Calu3 (cell line): ENCODE measurements around the gene GGTA1. TPM values are rescaled to one million over a fixed set of nuclear protein-coding genes. Genes with fewer than 3 reads are reported as not detected.

Source experiments
- Bru-seq: library from RNA; stranded (reverse); fragments of 400-500 nt; gene quantifications from one replicate; lab custom pipeline; 2021; lab: Mats Ljungman, UMichigan
- BruChase-seq, 2 experiments: library from RNA; stranded (reverse); fragments of 400-500 nt; gene quantifications; one replicate each; lab custom pipeline; 2021; lab: Mats Ljungman, UMichigan
- BruUV-seq: library from RNA; stranded (reverse); fragments of 400-500 nt; replicated peaks from 2 replicates; lab custom pipeline; 2021; lab: Mats Ljungman, UMichigan
- CTCF ChIA-PET: fragments of 300-600 bp; sonication (Branson Sonifier 250); formaldehyde crosslinking; loops from one replicate; lab custom pipeline; 2022; ENCODE audit warnings: antibody characterized with exemption; lab: Charles Lee
- DNase-seq: peaks from one replicate; pipeline ENCODE4 v3.0.0; 2022
- H3K27ac Mint-ChIP-seq: one replicate; pipeline ENCODE4 v1.8.0; 2022; ENCODE audit warnings: mixed read lengths; ENCODE audit not compliant: unreplicated experiment
- H3K27me3 Mint-ChIP-seq: one replicate; pipeline ENCODE4 v1.8.0; 2022; ENCODE audit warnings: mixed read lengths; ENCODE audit not compliant: unreplicated experiment
- H3K36me3 Mint-ChIP-seq: one replicate; pipeline ENCODE4 v1.8.0; 2022; ENCODE audit warnings: mild to moderate bottlenecking, moderate library complexity, mixed read lengths; ENCODE audit not compliant: insufficient read depth, unreplicated experiment
- H3K4me1 Mint-ChIP-seq: one replicate; pipeline ENCODE4 v1.8.0; 2022; ENCODE audit warnings: mild to moderate bottlenecking, low read depth, mixed read lengths; ENCODE audit not compliant: unreplicated experiment
- H3K4me3 Mint-ChIP-seq: one replicate; pipeline ENCODE4 v1.8.0; 2022; ENCODE audit warnings: mild to moderate bottlenecking, low read depth, moderate library complexity, mixed read lengths; ENCODE audit not compliant: unreplicated experiment
- H3K9me3 Mint-ChIP-seq: one replicate; pipeline ENCODE4 v1.8.0; 2022; ENCODE audit warnings: low read depth, mixed read lengths; ENCODE audit not compliant: unreplicated experiment
- CTCF ChIP-seq: fragments of 200-600 bp; IDR thresholded peaks from one replicate; pipeline ENCODE4 v1.8.0; 2022; ENCODE audit warnings: antibody characterized with exemption; ENCODE audit not compliant: unreplicated experiment
- intact Hi-C: fragments of 100-400 bp; cut with micrococcal nuclease; formaldehyde crosslinking; loops from one replicate; pipeline ENCODE4 v1.10.0; 2022; ENCODE audit not compliant: unreplicated experiment
- long read RNA-seq: library from polyadenylated mRNA; stranded (forward); transcript quantifications from one replicate; pipeline ENCODE4 v2.0.0, GENCODE V29; 2022
- total RNA-seq: library from RNA; stranded (reverse); gene quantifications from 2 replicates; pipeline ENCODE4 v1.2.3, GENCODE V29; 2022

Gene GGTA1
- total RNA-seq, result not detected in 2 replicates
- percentile 2 among the genes with signal in this experiment for Bru-seq, nascent RNA
- BruChase-seq, experiment 1, labeled RNA remaining after a 6-hour chase, result not detected
- BruChase-seq, experiment 2, labeled RNA remaining after a 2-hour chase, result not detected
- long read RNA-seq, result 0 reads

DNA sequence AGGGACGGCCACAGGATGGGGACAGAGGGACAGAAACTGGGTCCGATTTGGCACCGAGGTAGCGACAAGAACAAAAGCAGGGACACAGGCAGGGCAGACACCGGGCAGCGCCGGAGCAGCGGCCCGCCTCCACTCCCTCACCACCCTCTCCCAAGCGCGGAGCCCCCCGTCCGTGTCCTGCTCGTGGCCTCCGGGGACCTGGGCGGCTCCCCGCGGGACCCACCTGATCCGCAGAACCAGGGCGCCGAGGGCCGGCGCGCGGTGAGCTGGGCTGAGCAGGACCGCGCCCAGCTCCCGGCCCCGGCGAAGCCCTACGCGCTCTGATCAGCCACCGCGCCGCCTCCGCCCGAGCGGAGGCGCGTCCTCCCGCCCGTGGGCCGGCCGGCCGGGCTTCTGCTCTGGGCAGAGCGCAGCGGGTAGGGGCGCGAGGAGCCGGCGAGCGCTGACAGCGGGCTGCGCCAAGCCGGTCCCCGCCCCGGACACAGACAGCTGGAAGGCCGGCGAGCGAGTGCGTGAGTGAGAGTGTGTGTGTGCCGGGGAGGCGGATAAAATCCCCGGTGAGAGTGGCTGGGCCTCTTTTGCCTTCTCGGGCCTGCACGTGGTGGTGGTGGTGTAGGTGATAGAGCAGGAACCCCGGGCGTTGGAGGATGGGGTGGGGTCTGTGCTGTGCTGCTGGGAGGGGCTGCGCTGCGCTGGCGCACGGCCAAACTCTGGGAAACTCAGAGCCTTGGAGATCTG, at the start of gene GGTA1:
Gene GGTA1, minus strand, starts transcription at position 418 of the 738 bp plus-strand sequence. CDS start 31,922 bp downstream, outside the sequence.
- intact Hi-C loops, result no loop called here

GRCh38 chr9:121548666-121549065, 49.0 kb upstream of the GGTA1 start:
- H3K27me3 Mint-ChIP-seq, result no peaks in the 10 kb centered on the region
- peaks cover 9% of the 10 kb centered on the region for H3K4me1 Mint-ChIP-seq
- no peaks in the 10 kb centered on the region for H3K9me3 Mint-ChIP-seq
- no peak overlapping the region for H3K27ac Mint-ChIP-seq
- no peaks in the 10 kb centered on the region for H3K36me3 Mint-ChIP-seq
- DNase-seq, result no peak
- CTCF ChIA-PET, result no interaction called here
- H3K4me3 Mint-ChIP-seq, result no peak overlapping the region
- TF ChIP-seq CTCF, result no peak
- intact Hi-C loops, result loop anchor here (10.0 kb wide), 3 partner anchors 446 to 806 kb away; partner anchors contain the start of gene TTLL11
- no TSS peak for BruUV-seq

More for the DNA sequence above, at the start of gene GGTA1:
- H3K9me3 Mint-ChIP-seq, result no peaks in the 10 kb centered on the region
- peaks cover 17% of the 10 kb centered on the region for H3K4me1 Mint-ChIP-seq
- CTCF ChIA-PET, result interaction anchor here (0.6 to 0.7 kb wide), 2 partner anchors 74 to 105 kb away, joined by 3 read pairs; no protein-coding TSS in a partner anchor
- peak within 1 kb of the TSS; percentile 57 for H3K4me3 Mint-ChIP-seq
- no TSS peak for BruUV-seq
- no peak within 1 kb of the TSS for H3K27ac Mint-ChIP-seq
- peak; percentile 14 for DNase-seq
- peaks cover 71% of the 10 kb centered on the region for H3K27me3 Mint-ChIP-seq
- H3K36me3 Mint-ChIP-seq, result no peaks in the 10 kb centered on the region
- TF ChIP-seq CTCF, result no peak

GRCh38 chr9:121545875-121546423, 46.3 kb upstream of the GGTA1 start:
- Mint-ChIP-seq H3K27ac (no peak overlapping the region), H3K9me3 (no peaks in the 10 kb centered on the region), H3K36me3 (no peaks in the 10 kb centered on the region), H3K4me1 (peaks cover 3% of the 10 kb centered on the region), H3K27me3 (peaks cover 15% of the 10 kb centered on the region), H3K4me3 (no peak overlapping the region)
- intact Hi-C loops, result loop anchor here (10.0 kb wide), 3 partner anchors 449 to 809 kb away; partner anchors contain the start of gene TTLL11
- BruUV-seq, result no TSS peak
- CTCF ChIA-PET, result interaction anchor here (0.8 to 1.4 kb wide), 9 partner anchors 10 to 459 kb away, joined by 3 to 10 read pairs (median 3); no protein-coding TSS in a partner anchor
- DNase-seq, result peak; percentile 92
- TF ChIP-seq CTCF, result peak; percentile 76

- intact Hi-C loops, result loop anchor here (10.0 kb wide), 3 partner anchors 449 to 809 kb away; partner anchors contain the start of gene TTLL11
- no peaks in the 10 kb centered on the region for H3K9me3 Mint-ChIP-seq
- no peak overlapping the region for H3K27ac Mint-ChIP-seq
- no peaks in the 10 kb centered on the region for H3K4me1 Mint-ChIP-seq
- DNase-seq, result no peak
- CTCF ChIA-PET, result interaction anchor here (0.7 to 1.4 kb wide), 10 partner anchors 11 to 580 kb away, joined by 3 to 10 read pairs (median 4); no protein-coding TSS in a partner anchor
- H3K36me3 Mint-ChIP-seq, result no peaks in the 10 kb centered on the region
- no peak for TF ChIP-seq CTCF
- no TSS peak for BruUV-seq
- H3K4me3 Mint-ChIP-seq, result no peak overlapping the region
- peaks cover 16% of the 10 kb centered on the region for H3K27me3 Mint-ChIP-seq
Measured at GRCh38 chr9:121545150-121545874, 45.7 kb upstream of the GGTA1 start.
